HG02943 (cell line): ENCODE data around the gene TNFAIP6.
"Not testable (repeated sequence)": the region's sequence is repeated elsewhere in the genome, so short reads cannot be mapped to it uniquely, and the experiment has no call there.

Experiments
- ATAC-seq: cut with Tn5 transposase; IDR thresholded peaks from one replicate; pipeline ENCODE4 v1.9.1; 2021; ENCODE audit warnings: mild to moderate bottlenecking, low read depth, moderate library complexity; ENCODE audit not compliant: unreplicated experiment

TNFAIP6 gene

GRCh38 chr2:151357359-151357758, at the start of gene TNFAIP6:
TSS of gene TNFAIP6 (plus strand) at chr2:151357592. CDS start at chr2:151357667, 75 bp downstream.
- no peak for ATAC-seq

- not testable (repeated sequence) for ATAC-seq
These were observed 47.1 kb upstream of the TNFAIP6 start for GRCh38 chr2:151310313-151310712.

- ATAC-seq = not testable (repeated sequence)
These were observed 45.0 kb upstream of the TNFAIP6 start for GRCh38 chr2:151312440-151312839.

- no peak for ATAC-seq
These were observed 42.0 kb upstream of the TNFAIP6 start for GRCh38 chr2:151315381-151315903.

GRCh38 chr2:151325581-151326095, 31.8 kb upstream of the TNFAIP6 start:
- ATAC-seq = no peak

- no peak for ATAC-seq
These were observed 30.8 kb upstream of the TNFAIP6 start for GRCh38 chr2:151326554-151326953.

- ATAC-seq = no peak
These were observed 27.4 kb upstream of the TNFAIP6 start for GRCh38 chr2:151329998-151330397.

GRCh38 chr2:151333083-151333482, 24.3 kb upstream of the TNFAIP6 start:
- no peak for ATAC-seq

- ATAC-seq = no peak
These were observed 23.1 kb upstream of the TNFAIP6 start for GRCh38 chr2:151334082-151334815.

- no peak for ATAC-seq
These were observed 20.5 kb upstream of the TNFAIP6 start for GRCh38 chr2:151336863-151337371.

GRCh38 chr2:151337643-151338042, 19.7 kb upstream of the TNFAIP6 start:
- no peak for ATAC-seq

GRCh38 chr2:151338115-151338514, 19.3 kb upstream of the TNFAIP6 start:
- ATAC-seq = no peak

- ATAC-seq = no peak
These were observed 14.3 kb upstream of the TNFAIP6 start for GRCh38 chr2:151343073-151343472.

- not testable (repeated sequence) for ATAC-seq
These were observed 13.2 kb upstream of the TNFAIP6 start for GRCh38 chr2:151344191-151344590.

GRCh38 chr2:151344906-151345305, 12.5 kb upstream of the TNFAIP6 start:
- no peak for ATAC-seq

- no peak for ATAC-seq
These were observed 10.1 kb upstream of the TNFAIP6 start for GRCh38 chr2:151347294-151347693.

- no peak for ATAC-seq
These were observed 9.5 kb upstream of the TNFAIP6 start for GRCh38 chr2:151347906-151348305.

GRCh38 chr2:151350579-151351195, 6.7 kb upstream of the TNFAIP6 start:
- ATAC-seq = no peak

- ATAC-seq = no peak
These were observed 3.4 kb upstream of the TNFAIP6 start for GRCh38 chr2:151353995-151354394.

- no peak for ATAC-seq
These were observed 2.6 kb upstream of the TNFAIP6 start for GRCh38 chr2:151354807-151355206.

- ATAC-seq = no peak
These were observed 976 bp downstream of the TNFAIP6 start for GRCh38 chr2:151358166-151358970.
